ENCODE measurements around the gene LYZL6.

GRCh38 chr17:35930211-35931065, 13.1 kb downstream of the LYZL6 start, which contains the start of gene RDM1:
- TF ChIP-seq POLR2A (IDR thresholded peaks at IDR 0.05): no peak
- TF ChIP-seq, protein P1, sequence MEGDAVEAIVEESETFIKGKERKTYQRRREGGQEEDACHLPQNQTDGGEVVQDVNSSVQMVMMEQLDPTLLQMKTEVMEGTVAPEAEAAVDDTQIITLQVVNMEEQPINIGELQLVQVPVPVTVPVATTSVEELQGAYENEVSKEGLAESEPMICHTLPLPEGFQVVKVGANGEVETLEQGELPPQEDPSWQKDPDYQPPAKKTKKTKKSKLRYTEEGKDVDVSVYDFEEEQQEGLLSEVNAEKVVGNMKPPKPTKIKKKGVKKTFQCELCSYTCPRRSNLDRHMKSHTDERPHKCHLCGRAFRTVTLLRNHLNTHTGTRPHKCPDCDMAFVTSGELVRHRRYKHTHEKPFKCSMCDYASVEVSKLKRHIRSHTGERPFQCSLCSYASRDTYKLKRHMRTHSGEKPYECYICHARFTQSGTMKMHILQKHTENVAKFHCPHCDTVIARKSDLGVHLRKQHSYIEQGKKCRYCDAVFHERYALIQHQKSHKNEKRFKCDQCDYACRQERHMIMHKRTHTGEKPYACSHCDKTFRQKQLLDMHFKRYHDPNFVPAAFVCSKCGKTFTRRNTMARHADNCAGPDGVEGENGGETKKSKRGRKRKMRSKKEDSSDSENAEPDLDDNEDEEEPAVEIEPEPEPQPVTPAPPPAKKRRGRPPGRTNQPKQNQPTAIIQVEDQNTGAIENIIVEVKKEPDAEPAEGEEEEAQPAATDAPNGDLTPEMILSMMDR (IDR thresholded peaks at IDR 0.05): no peak
